Stimulated activated CD8-positive, alpha-beta memory T cell treated with anti-CD3 and anti-CD28 coated beads, Interleukin-4, amount 100 ng/mL, for 24 hours (primary cell): Measurements from ENCODE around the gene KIF21B.

Experiments used
- DNase-seq: peaks from one replicate; pipeline ENCODE4 v3.0.0-alpha.2; 2020; ENCODE audit warnings: low read depth

The KIF21B gene

GRCh38 chr1:201048521-201048920 is 25.0 kb upstream of the KIF21B start:
- no peak for DNase-seq

GRCh38 chr1:201044119-201044518 is 20.6 kb upstream of the KIF21B start:
- DNase-seq = no peak

- peak; percentile 40 for DNase-seq
Observed at GRCh38 chr1:201042779-201043461, 19.4 kb upstream of the KIF21B start.

GRCh38 chr1:201041011-201041410 is 17.5 kb upstream of the KIF21B start:
- no peak for DNase-seq

GRCh38 chr1:201039876-201040275 is 16.4 kb upstream of the KIF21B start:
- no peak for DNase-seq

- DNase-seq = no peak
Observed at GRCh38 chr1:201039418-201039817, 15.9 kb upstream of the KIF21B start.

- DNase-seq = no peak
Observed at GRCh38 chr1:201038186-201038876, 14.8 kb upstream of the KIF21B start.

- no peak for DNase-seq
Observed at GRCh38 chr1:201036188-201036842, 12.8 kb upstream of the KIF21B start.

GRCh38 chr1:201034671-201035070 is 11.2 kb upstream of the KIF21B start:
- DNase-seq = no peak

GRCh38 chr1:201032408-201032807 is 8.9 kb upstream of the KIF21B start:
- DNase-seq = no peak

GRCh38 chr1:201028461-201028889 is 5.0 kb upstream of the KIF21B start:
- DNase-seq = no peak

- no peak for DNase-seq
Observed at GRCh38 chr1:201026836-201027235, 3.3 kb upstream of the KIF21B start.

- DNase-seq = no peak
Observed at GRCh38 chr1:201026234-201026633, 2.7 kb upstream of the KIF21B start.

GRCh38 chr1:201025571-201026002 is 2.1 kb upstream of the KIF21B start:
- no peak for DNase-seq

- DNase-seq = no peak
Observed at GRCh38 chr1:201024625-201024998, 1.1 kb upstream of the KIF21B start.

- DNase-seq = no peak
Observed at GRCh38 chr1:201023920-201024624, 558 bp upstream of the KIF21B start.

GRCh38 chr1:201022820-201023516 is 546 bp downstream of the KIF21B start:
- DNase-seq = no peak

- no peak for DNase-seq
Observed at GRCh38 chr1:201022493-201022819, 1.1 kb downstream of the KIF21B start.

- no peak for DNase-seq
Observed at GRCh38 chr1:201021630-201022492, 1.7 kb downstream of the KIF21B start.

GRCh38 chr1:201020721-201021629 is 2.5 kb downstream of the KIF21B start:
- DNase-seq = no peak
